OCI-LY7 (cell line): Measurements from ENCODE around the gene RPL38. TPM values are rescaled to one million over a fixed set of nuclear protein-coding genes. Genes with fewer than 3 reads are reported as not detected.
A peak's percentile ranks its signal among the peaks of the same experiment; 100 is the strongest.

Source experiments
- BruUV-seq: library from RNA; stranded (reverse); fragments of 400-500 nt; replicated peaks from 2 replicates; lab custom pipeline; 2021; lab: Mats Ljungman, UMichigan
- CTCF ChIA-PET: fragments of 300-600 bp; sonication (Branson Sonifier 250); formaldehyde crosslinking; loops from one replicate; lab custom pipeline; 2022; ENCODE audit warnings: antibody characterized with exemption; ENCODE audit not compliant: unreplicated experiment; lab: Charles Lee
- POLR2A ChIA-PET: fragments of 300-600 bp; sonication (Branson Sonifier 250); formaldehyde crosslinking; loops from one replicate; lab custom pipeline; 2022; ENCODE audit warnings: antibody characterized with exemption; lab: Charles Lee
- DNase-seq: peaks from one replicate; pipeline ENCODE4 v3.0.0-alpha.2; 2015; ENCODE audit warnings: low spot score
- H2AFZ ChIP-seq: fragments of 200-600 bp; sonication (generic), shearing (Covaris generic); 2 replicates; pipeline ENCODE4 v1.6.1; 2014; ENCODE audit warnings: mild to moderate bottlenecking, antibody characterized with exemption, low read length, moderate library complexity
- H3K27ac ChIP-seq: fragments of 200-600 bp; sonication (generic); 2 replicates; pipeline ENCODE4 v1.5.1; 2014; ENCODE audit warnings: mixed run types, low read depth, mild to moderate bottlenecking, moderate library complexity, low read length, inconsistent platforms; ENCODE audit not compliant: poor library complexity, severe bottlenecking
- H3K36me3 ChIP-seq: fragments of 200-600 bp; sonication (generic); 2 replicates; pipeline ENCODE4 v1.6.1; 2014; ENCODE audit warnings: mild to moderate bottlenecking, antibody characterized with exemption, low read length, moderate library complexity, mixed read lengths; ENCODE audit not compliant: insufficient read depth
- H3K4me1 ChIP-seq: fragments of 200-600 bp; sonication (generic); 2 replicates; pipeline ENCODE4 v1.5.1; 2014; ENCODE audit warnings: mild to moderate bottlenecking, low read length; ENCODE audit not compliant: insufficient read depth, poor library complexity, severe bottlenecking
- H3K4me2 ChIP-seq: fragments of 200-600 bp; sonication (generic); 2 replicates; pipeline ENCODE4 v1.6.1; 2014; ENCODE audit warnings: mild to moderate bottlenecking, low read length
- H3K4me3 ChIP-seq: fragments of 200-600 bp; sonication (generic); 2 replicates; pipeline ENCODE4 v1.5.1; 2014; ENCODE audit warnings: mild to moderate bottlenecking, low read depth, low read length; ENCODE audit not compliant: poor library complexity, severe bottlenecking
- H3K79me2 ChIP-seq: fragments of 200-600 bp; sonication (generic); 2 replicates; pipeline ENCODE4 v1.6.1; 2016; ENCODE audit warnings: low read depth, mild to moderate bottlenecking, low read length, moderate library complexity, mixed read lengths; ENCODE audit not compliant: insufficient read depth
- H3K9me2 ChIP-seq: fragments of 200-600 bp; sonication (generic); 2 replicates; pipeline ENCODE4 v1.6.1; 2016; ENCODE audit warnings: mild to moderate bottlenecking, low read length, mixed read lengths; ENCODE audit not compliant: insufficient read depth
- H3K9me3 ChIP-seq: fragments of 200-600 bp; sonication (generic); 2 replicates; pipeline ENCODE4 v1.6.1; 2014; ENCODE audit warnings: mild to moderate bottlenecking, mixed run types, low read length, mixed read lengths
- H4K20me1 ChIP-seq: fragments of 200-600 bp; sonication (generic); 2 replicates; pipeline ENCODE4 v1.6.1; 2014; ENCODE audit warnings: mild to moderate bottlenecking, antibody characterized with exemption, low read length, moderate library complexity, mixed read lengths; ENCODE audit not compliant: insufficient read depth
- CTCF ChIP-seq: fragments of 200-600 bp; sonication (generic); conservative IDR thresholded peaks from 2 replicates; pipeline ENCODE4 v1.5.1; 2014; ENCODE audit warnings: mild to moderate bottlenecking, antibody characterized with exemption, low read length, moderate library complexity, mixed read lengths
- EZH2phosphoT487 ChIP-seq: fragments of 200-600 bp; sonication (generic); IDR thresholded peaks from 2 replicates; pipeline ENCODE4 v1.6.1; 2018; ENCODE audit warnings: low read depth, borderline replicate concordance, mild to moderate bottlenecking, mixed run types, antibody characterized with exemption, low read length, moderate library complexity, mixed read lengths
- intact Hi-C: fragments of 100-400 bp; cut with micrococcal nuclease; formaldehyde crosslinking; loops from one replicate; pipeline ENCODE4 v1.10.0; 2022; ENCODE audit not compliant: unreplicated experiment
- total RNA-seq, 2 experiments: library from RNA; depleted of rRNA in 1 of 2; stranded (reverse); fragments of >200 nt in 1 of 2; shearing (Covaris generic) in 1 of 2; gene quantifications; 2 replicates each; pipeline ENCODE4 v1.2.3, GENCODE V29; 2014 to 2022

The RPL38 gene
- total RNA-seq, 2 experiments from 2014 or later, result 1,845 to 4,732 TPM

DNA sequence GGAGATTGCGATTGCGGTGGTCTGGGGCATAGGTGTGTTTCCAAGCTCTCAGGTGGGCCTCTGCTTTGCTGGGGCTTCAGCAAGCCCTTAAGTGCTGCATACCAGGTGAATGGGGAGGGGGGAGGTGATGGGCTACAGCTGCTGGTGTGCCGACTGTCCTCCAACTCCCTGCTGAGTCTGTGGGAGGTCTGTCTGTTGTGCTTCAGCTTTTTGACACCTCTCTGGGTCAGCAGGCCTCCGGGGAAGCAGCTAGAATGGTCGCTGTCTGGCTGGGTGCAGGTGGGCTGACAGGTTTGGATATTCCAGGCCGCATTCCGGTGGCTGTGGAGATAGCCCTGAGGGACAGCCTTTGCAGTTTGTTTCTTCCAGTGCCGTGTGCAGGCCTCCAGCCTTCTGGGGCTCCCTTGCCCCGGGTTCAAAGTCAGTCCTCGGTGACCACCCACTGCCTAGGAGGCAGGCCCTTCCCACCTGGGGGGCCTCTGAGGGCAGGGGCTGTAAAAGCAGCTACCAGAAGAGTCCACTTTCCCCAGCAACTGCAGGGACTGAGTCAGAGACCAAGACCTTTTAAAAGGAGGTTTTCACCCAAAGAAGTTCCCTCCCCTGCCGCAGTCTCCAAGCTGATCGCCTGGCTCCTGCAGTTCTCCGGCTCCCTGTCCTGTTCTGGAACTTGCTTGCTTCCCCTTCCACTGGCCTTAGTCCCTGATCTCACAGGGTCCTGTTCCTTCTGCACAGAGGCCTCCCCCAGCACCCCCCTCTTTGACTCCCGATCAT is 7.8 kb downstream of the RPL38 start:
- Histone ChIP-seq H3K36me3 (peaks cover 59% of the 10 kb centered on the region), H3K9me3 (no peaks in the 10 kb centered on the region), H3K4me1 (peaks cover 57% of the 10 kb centered on the region), H3K4me2 (0 out of 2 replicates have a peak overlapping the region, but pooled peaks have one; percentile 1), H3K27ac (peak overlapping the region; percentile 1), H3K79me2 (peaks cover 20% of the 10 kb centered on the region), H2AFZ (no peak overlapping the region), H4K20me1 (peaks cover 13% of the 10 kb centered on the region; the same call in 1 of the 2 replicates), H3K4me3 (no peak overlapping the region), H3K9me2 (no peaks in the 10 kb centered on the region)
- ChIA-PET POLR2A (no interaction called here), CTCF (no interaction called here)
- intact Hi-C loops, result loop anchor here (5.0 to 10.0 kb wide), 3 partner anchors 141 to 619 kb away; no protein-coding TSS in a partner anchor
- TF ChIP-seq EZH2phosphoT487, result no peak
- no peak for TF ChIP-seq CTCF
- BruUV-seq, result no TSS peak
- DNase-seq, result no peak

DNA sequence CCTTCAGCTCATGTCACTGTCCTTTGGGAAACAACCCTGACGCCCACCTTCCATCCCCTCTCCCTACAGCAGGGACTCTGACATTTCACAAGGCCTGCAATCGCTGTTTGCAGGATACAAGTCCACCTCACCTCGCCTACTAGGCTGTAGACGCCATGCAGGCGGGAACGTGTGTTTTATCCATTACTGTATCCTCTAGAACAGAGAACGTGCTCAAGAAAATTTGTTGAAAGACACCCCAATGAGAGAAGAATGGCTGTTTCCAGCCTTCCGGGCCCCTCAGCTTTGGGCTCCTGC is 8.4 kb downstream of the RPL38 start:
- Histone ChIP-seq H3K9me2 (no peaks in the 10 kb centered on the region), H3K36me3 (peaks cover 54% of the 10 kb centered on the region), H3K4me3 (no peak overlapping the region), H3K4me2 (no peak overlapping the region), H3K27ac (peak overlapping the region; percentile 1), H3K4me1 (peaks cover 57% of the 10 kb centered on the region), H3K79me2 (peaks cover 15% of the 10 kb centered on the region), H2AFZ (no peak overlapping the region), H4K20me1 (peaks cover 12% of the 10 kb centered on the region; the same call in 1 of the 2 replicates), H3K9me3 (no peaks in the 10 kb centered on the region)
- DNase-seq, result no peak
- CTCF ChIA-PET, result no interaction called here
- BruUV-seq, result no TSS peak
- POLR2A ChIA-PET, result no interaction called here
- TF ChIP-seq EZH2phosphoT487 (no peak), CTCF (no peak)
- intact Hi-C loops, result loop anchor here (5.0 to 10.0 kb wide), 3 partner anchors 140 to 620 kb away; no protein-coding TSS in a partner anchor
